Right lobe of liver (tissue), 6 donors: ENCODE data around the gene OSBPL10. TPM values are rescaled to one million over a fixed set of nuclear protein-coding genes. Genes with fewer than 3 reads are reported as not detected.
A peak's percentile ranks its signal among the peaks of the same experiment; 100 is the strongest.

Experiments used
- ATAC-seq, 4 donors: fragments of 200-7000 bp; cut with Tn5 transposase; one replicate each; pipeline ENCODE4 v1.9.1; 2020; ENCODE audit warnings: mild to moderate bottlenecking in 4 of 4, moderate library complexity in 4 of 4
- DNase-seq, 3 donors: peaks; one replicate each; pipeline ENCODE4 v3.0.0-alpha.2; 2020
- H3K27ac ChIP-seq, 3 donors: fragments of 200-600 bp; one replicate each; pipeline ENCODE4 v1.8.0; 2022
- H3K27me3 ChIP-seq, 2 donors: fragments of 200-600 bp; one replicate each; pipeline ENCODE4 v1.8.0; 2022
- H3K36me3 ChIP-seq, 4 donors: fragments of 200-600 bp; sonication (generic) in 1 of 4; one replicate each; pipeline versions ENCODE4 v1.5.1 to v1.8.0; 2017 to 2022; ENCODE audit warnings: control low read depth in 1 of 4
- H3K4me1 ChIP-seq, 4 donors: fragments of 200-600 bp; sonication (generic) in 1 of 4; one replicate each; pipeline versions ENCODE4 v1.5.1 to v1.8.0; 2017 to 2022; ENCODE audit warnings: control low read depth in 1 of 4
- H3K4me3 ChIP-seq, 3 donors: fragments of 200-600 bp; one replicate each; pipeline ENCODE4 v1.8.0; 2022
- H3K9me3 ChIP-seq, 4 donors: fragments of 200-600 bp; sonication (generic) in 1 of 4; one replicate each; pipeline versions ENCODE4 v1.5.1 to v1.8.0; 2017 to 2022; ENCODE audit warnings: control low read depth in 1 of 4
- CTCF ChIP-seq, 4 donors: fragments of 200-600 bp in 3 of 4; fragments of 450-650 bp in 1 of 4; IDR thresholded peaks; one replicate each; pipeline versions ENCODE4 v1.5.1 to v1.8.0; 2016 to 2022; ENCODE audit warnings: antibody characterized with exemption in 4 of 4, mild to moderate bottlenecking in 2 of 4
- POLR2A ChIP-seq: fragments of 450-650 bp; IDR thresholded peaks from one replicate; pipeline ENCODE4 v1.6.1; 2017; ENCODE audit warnings: antibody characterized with exemption, mild to moderate bottlenecking
- WGBS: methylation state at CpG from one replicate; pipeline ENCODE4 v1.1.6; 2018; ENCODE audit warnings: low coverage, low lambda C conversion rate; ENCODE audit not compliant: insufficient coverage; ENCODE audit errors: missing lambda C conversion rate; 5-methylcytosine and 5-hydroxymethylcytosine counted together
- intact Hi-C, 2 donors: fragments of 100-400 bp; cut with DNase I; formaldehyde crosslinking; loops; one replicate each; pipeline versions ENCODE4 v1.11.2 to v1.14.1; 2022
- total RNA-seq, 6 experiments: library from RNA; depleted of rRNA in 2 of 6; stranded (reverse); fragments of >200 nt in 2 of 6; fragmentation: NEBNext Ultra II Directional in 3 of 6; extraction: Animal tissue kit (Norgen Biotek cat#: 25700) in 3 of 6; gene quantifications; one replicate each; pipeline versions ENCODE4 v1.1.0 to v1.2.4, GENCODE V29; 2016 to 2023
- donor health status: DM: no; HTN: yes; CAD: no.
- donor health status: DM: no; HTN: no; CAD: no.
- donor health status: DM: no; HTN: no; CAD: no.
- donor health status: DM: no; HTN: yes; CAD: no.
- donor health status: DM: no; HTN: yes; CAD: no.

The OSBPL10 gene
- total RNA-seq, 6 experiments from 2014 or later: 2.2 to 13.0 (median 3.7) TPM

DNA sequence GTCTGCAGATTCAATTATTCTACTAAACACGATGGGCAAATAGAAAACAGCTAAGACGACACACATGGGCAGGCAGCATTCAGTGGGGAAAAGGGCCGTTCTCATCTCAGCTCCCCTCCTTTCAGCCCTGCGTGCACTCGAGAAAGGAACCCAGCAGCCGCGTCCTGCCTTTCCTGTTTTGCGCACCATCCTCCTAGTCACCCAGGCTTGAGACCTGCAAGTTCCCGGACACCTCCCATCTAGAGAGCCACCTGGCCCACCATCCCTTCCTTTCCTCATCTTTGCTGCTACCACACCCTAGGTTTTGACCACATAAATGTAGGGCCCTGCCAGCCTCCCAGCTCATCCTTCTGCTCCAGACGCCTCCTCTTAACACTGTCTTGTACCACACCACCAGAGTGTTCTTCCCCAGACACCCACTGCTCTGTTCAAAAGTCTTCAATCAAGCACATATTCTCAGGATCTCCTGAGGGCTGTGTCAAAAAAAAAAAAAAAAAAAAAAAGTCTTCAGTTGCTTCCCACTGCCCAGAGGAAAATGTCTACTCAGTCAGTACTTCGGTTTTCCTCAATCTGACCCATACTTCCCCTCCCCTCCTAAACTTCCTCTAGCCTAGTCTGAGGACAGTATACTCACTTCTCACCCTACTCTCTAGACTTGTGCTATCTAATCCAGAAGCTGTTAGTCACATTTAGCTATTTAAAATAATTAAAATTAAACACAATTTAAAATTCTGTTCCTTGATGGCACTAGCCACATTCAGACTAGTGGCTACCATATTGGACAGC, 266.4 kb downstream of the OSBPL10 start:
- Histone ChIP-seq H3K36me3 (no peaks in the 10 kb centered on the region), H3K27ac (no peak overlapping the region), H3K4me1 (no peaks in the 10 kb centered on the region), H3K27me3 (no peaks in the 10 kb centered on the region), H3K9me3 (no peaks in the 10 kb centered on the region), H3K4me3 (no peak overlapping the region)
- ATAC-seq (peak; percentile 28 to 41 (median 34)), DNase-seq (no peak)
- intact Hi-C loops: no loop called here
- 61% methylated on average over 7 of the region's 11 CpGs for WGBS
- TF ChIP-seq CTCF (IDR thresholded peaks at IDR 0.05) (no peak), POLR2A (no peak)

- intact Hi-C loops: no loop called here
- Histone ChIP-seq H3K27ac (no peak overlapping the region), H3K4me3 (no peak overlapping the region), H3K9me3 (no peaks in the 10 kb centered on the region), H3K4me1 (no peaks in the 10 kb centered on the region), H3K27me3 (no peaks in the 10 kb centered on the region), H3K36me3 (no peaks in the 10 kb centered on the region)
- no peak for TF ChIP-seq CTCF (IDR thresholded peaks at IDR 0.05)
- no peak for TF ChIP-seq POLR2A
- ATAC-seq (no peak), DNase-seq (no peak)
- WGBS: 26% methylated on average over 5 of the region's 5 CpGs
Observed at GRCh38 chr3:31713816-31714215, 267.2 kb downstream of the OSBPL10 start.

DNA sequence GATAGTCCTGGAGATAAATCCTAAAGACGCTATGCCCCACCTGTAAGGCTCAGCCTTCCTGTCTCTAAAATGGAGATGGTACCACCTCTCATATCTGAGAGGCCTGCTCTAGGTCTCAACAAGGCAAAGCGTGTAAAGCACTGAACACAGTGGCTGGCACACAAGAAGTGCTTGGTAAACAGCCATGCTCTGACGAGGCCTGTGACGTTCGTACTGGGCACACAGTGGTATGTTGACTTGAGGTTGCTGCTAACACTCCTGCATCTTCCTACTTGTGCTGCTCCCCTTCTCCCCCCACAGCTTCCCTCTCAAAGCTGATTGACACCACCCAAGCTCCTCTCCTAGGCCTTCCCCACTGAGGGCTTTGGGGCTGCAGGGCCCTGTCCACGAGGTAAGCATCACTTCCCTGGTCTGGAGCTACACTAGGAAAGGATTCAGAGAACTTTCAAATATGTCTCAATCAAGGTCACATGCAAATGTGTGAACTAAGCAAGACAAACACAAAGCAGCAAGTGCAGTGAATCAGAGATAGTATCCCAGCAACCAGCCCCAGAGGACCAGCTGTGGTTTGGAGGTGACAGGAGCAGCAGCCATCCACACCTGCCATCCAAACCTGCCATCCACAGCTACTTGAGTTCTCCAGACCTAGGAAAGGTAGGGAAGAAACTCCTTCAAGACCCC, 270.8 kb downstream of the OSBPL10 start:
- H3K4me3 ChIP-seq: no peak overlapping the region
- no peak for TF ChIP-seq CTCF (IDR thresholded peaks at IDR 0.05)
- TF ChIP-seq POLR2A: no peak
- no peak for DNase-seq
- no CpG with 5 or more reads among the region's 6 CpGs for WGBS
- H3K9me3 ChIP-seq: no peaks in the 10 kb centered on the region
- H3K4me1 ChIP-seq: no peaks in the 10 kb centered on the region
- H3K27me3 ChIP-seq: no peaks in the 10 kb centered on the region
- no peaks in the 10 kb centered on the region for H3K36me3 ChIP-seq
- no peak overlapping the region for H3K27ac ChIP-seq
- no peak for ATAC-seq
- intact Hi-C loops: no loop called here

- H3K9me3 ChIP-seq: no peaks in the 10 kb centered on the region
- H3K4me3 ChIP-seq: no peak overlapping the region
- WGBS: 60% methylated on average over 2 of the region's 4 CpGs
- intact Hi-C loops: no loop called here
- no peak overlapping the region for H3K27ac ChIP-seq
- no peaks in the 10 kb centered on the region for H3K4me1 ChIP-seq
- no peaks in the 10 kb centered on the region for H3K36me3 ChIP-seq
- no peak for ATAC-seq
- TF ChIP-seq CTCF (IDR thresholded peaks at IDR 0.05) (no peak), POLR2A (no peak)
- no peaks in the 10 kb centered on the region for H3K27me3 ChIP-seq
- no peak for DNase-seq
Observed at GRCh38 chr3:31709526-31709925, 271.5 kb downstream of the OSBPL10 start.
